ENCODE measurements around the gene UGT1A1.
"Not testable (repeated sequence)": the region's sequence is repeated elsewhere in the genome, so short reads cannot be mapped to it uniquely, and the experiment has no call there.

UGT1A1 gene

DNA sequence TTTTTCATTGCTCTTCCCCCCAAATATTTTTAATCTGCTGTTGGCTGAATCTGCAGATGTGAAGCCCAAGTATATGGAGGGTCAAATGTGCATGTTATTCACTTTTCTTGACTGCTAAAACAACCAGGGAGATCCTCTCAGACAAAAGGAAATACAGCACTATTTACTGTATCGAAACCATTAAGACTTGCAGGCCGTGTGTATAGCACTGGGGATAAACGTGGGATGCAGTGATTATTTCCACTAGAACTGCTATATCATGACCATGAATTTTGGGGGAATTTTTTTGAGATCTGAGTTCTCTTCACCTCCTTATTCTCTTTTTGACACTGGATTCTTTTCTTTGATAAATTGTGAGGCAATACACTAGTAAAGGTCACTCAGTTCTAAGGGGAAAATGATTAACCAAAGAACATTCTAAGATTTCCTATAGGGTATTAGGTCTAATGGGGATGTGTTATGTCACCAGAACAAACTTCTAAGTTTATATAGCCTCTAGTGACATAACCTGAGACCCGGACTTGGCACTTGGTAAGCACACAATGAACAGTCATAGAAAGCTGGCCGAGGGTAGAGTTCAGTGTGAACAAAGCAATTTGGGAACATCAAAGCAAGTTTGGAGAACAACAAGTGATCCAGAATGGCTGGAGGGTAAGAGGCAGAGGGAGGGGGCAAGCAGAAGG lies 14.9 kb upstream of the UGT1A1 start:
- no peaks in the 10 kb centered on the region for H3K36me3 ChIP-seq (ENCODE audit: control insufficient read depth, insufficient read depth, low read length, severe bottlenecking)
- peaks cover 10% of the 10 kb centered on the region for H3K27me3 ChIP-seq (replicated peaks; ENCODE audit: control insufficient read depth, insufficient read depth, low read length)
- no peak for DNase-seq (ENCODE audit: low read depth)
- H3K9ac ChIP-seq (ENCODE audit: low read length), result no peak overlapping the region
- no peak overlapping the region for H3K4me3 ChIP-seq (ENCODE audit: low read length)
- no peaks in the 10 kb centered on the region for H3K4me1 ChIP-seq (ENCODE audit: control insufficient read depth, insufficient read depth, low read length)
- H3K9me3 ChIP-seq (ENCODE audit: control insufficient read depth, low read length), result no peaks in the 10 kb centered on the region

DNA sequence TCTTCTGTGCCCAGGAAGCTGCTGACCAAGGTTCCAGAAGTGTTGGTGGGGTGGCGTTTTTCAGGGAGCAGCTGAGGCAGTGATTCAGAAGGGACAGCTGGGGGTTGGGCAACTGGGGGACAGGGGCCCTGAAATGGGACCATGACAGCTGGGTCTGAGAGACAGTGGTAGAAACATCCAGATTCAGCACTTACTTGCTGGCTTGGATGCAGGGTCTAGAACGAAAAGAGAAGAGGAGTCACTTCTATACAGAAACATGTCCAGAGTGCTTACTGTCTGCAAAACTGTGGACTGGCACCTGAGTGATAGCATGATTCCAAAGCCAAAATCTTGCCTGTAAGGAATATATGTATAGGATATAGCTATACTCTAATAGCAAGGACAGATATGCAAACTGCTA lies 14.2 kb upstream of the UGT1A1 start:
- not testable (repeated sequence) for H3K4me3 ChIP-seq (ENCODE audit: low read length); DNase-seq (ENCODE audit: low read depth); H3K36me3 ChIP-seq (ENCODE audit: control insufficient read depth, insufficient read depth, low read length, severe bottlenecking); H3K4me1 ChIP-seq (ENCODE audit: control insufficient read depth, insufficient read depth, low read length); H3K9me3 ChIP-seq (ENCODE audit: control insufficient read depth, low read length); H3K27me3 ChIP-seq (replicated peaks; ENCODE audit: control insufficient read depth, insufficient read depth, low read length); H3K9ac ChIP-seq (ENCODE audit: low read length)

- DNase-seq (ENCODE audit: low read depth), result no peak
- Histone ChIP-seq H3K9ac (ENCODE audit: low read length) (no peak overlapping the region), H3K4me3 (ENCODE audit: low read length) (no peak overlapping the region), H3K9me3 (ENCODE audit: control insufficient read depth, low read length) (peaks cover 4% of the 10 kb centered on the region), H3K27me3 (replicated peaks; ENCODE audit: control insufficient read depth, insufficient read depth, low read length) (peaks cover 7% of the 10 kb centered on the region), H3K4me1 (ENCODE audit: control insufficient read depth, insufficient read depth, low read length) (no peaks in the 10 kb centered on the region), H3K36me3 (ENCODE audit: control insufficient read depth, insufficient read depth, low read length, severe bottlenecking) (no peaks in the 10 kb centered on the region)
Measured at GRCh38 chr2:233746475-233747282, 13.4 kb upstream of the UGT1A1 start.

DNA sequence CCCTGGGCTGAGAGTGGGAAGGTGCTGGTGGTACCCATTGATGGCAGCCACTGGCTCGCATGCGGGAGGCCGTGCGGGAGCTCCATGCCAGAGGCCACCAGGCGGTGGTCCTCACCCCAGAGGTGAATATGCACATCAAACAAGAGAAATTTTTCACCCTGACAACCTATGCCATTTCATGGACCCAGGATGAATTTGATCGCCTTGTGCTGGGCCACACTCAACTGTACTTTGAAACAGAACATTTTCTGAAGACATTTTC lies 12.9 kb upstream of the UGT1A1 start:
- no peaks in the 10 kb centered on the region for H3K4me1 ChIP-seq (ENCODE audit: control insufficient read depth, insufficient read depth, low read length)
- no peaks in the 10 kb centered on the region for H3K36me3 ChIP-seq (ENCODE audit: control insufficient read depth, insufficient read depth, low read length, severe bottlenecking)
- H3K9ac ChIP-seq (ENCODE audit: low read length), result no peak overlapping the region
- H3K4me3 ChIP-seq (ENCODE audit: low read length), result no peak overlapping the region
- H3K27me3 ChIP-seq (replicated peaks; ENCODE audit: control insufficient read depth, insufficient read depth, low read length), result peaks cover 4% of the 10 kb centered on the region
- H3K9me3 ChIP-seq (ENCODE audit: control insufficient read depth, low read length), result peaks cover 4% of the 10 kb centered on the region
- no peak for DNase-seq (ENCODE audit: low read depth)

DNA sequence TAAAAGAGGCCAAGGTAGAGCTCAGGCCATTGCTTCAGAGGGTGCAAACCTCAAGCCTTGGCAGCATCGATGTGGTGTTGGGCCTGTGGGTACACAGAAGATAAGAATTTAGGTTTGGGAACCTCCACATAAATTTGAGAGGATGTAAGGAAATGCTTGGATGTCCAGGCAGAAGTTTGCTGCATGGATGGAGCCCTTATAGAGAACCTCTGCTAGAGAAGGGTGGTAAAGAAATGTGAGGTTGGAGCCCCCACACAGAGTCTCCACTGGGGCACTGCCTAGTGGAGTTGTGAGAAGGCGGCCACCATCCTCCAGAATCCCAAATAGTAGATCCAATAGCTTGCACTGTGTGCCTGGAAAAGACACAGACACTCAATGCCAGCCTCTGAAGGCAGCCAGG lies 9.4 kb upstream of the UGT1A1 start:
- not testable (repeated sequence) for H3K9me3 ChIP-seq (ENCODE audit: control insufficient read depth, low read length); H3K4me3 ChIP-seq (ENCODE audit: low read length); DNase-seq (ENCODE audit: low read depth); H3K36me3 ChIP-seq (ENCODE audit: control insufficient read depth, insufficient read depth, low read length, severe bottlenecking); H3K27me3 ChIP-seq (replicated peaks; ENCODE audit: control insufficient read depth, insufficient read depth, low read length); H3K4me1 ChIP-seq (ENCODE audit: control insufficient read depth, insufficient read depth, low read length); H3K9ac ChIP-seq (ENCODE audit: low read length)

DNA sequence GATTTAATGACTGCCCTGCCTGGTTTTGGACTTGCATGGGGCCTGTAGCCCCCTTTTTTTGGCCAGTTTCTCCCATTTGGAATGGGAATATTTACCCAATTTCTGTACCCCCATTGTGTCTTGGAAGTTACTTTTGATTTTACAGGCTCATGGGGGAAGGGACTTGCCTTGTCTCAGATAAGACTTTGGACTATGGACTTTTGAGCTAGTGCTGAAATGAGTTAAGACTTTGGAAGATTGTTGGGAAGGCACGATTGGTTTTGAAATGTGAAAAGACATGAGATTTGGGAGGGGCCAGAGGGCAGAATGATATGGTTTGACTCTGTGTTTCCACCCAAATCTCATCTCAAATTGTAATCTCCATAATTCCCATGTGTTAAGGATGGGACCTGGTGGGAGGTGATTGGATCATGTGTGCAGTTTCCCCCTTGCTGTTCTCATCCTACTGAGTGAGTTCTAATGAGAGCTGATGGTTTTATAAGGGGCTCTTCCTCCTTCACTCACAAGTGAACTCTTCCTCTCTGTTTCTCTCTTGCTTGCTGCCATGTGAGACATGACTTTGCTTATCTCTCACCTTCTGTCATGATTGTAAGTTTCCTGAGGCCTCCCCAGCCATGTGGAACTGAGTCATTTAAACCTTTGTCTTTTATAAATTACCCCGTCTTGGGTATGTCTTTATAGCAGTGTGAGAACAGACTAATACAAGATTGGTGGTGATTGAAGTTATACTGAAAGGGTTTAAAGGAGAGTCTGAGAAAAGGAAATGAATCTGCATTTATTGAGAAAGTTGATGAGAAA lies 8.7 kb upstream of the UGT1A1 start:
- H3K36me3 ChIP-seq (ENCODE audit: control insufficient read depth, insufficient read depth, low read length, severe bottlenecking); H3K4me1 ChIP-seq (ENCODE audit: control insufficient read depth, insufficient read depth, low read length); H3K4me3 ChIP-seq (ENCODE audit: low read length); H3K9me3 ChIP-seq (ENCODE audit: control insufficient read depth, low read length); DNase-seq (ENCODE audit: low read depth); H3K27me3 ChIP-seq (replicated peaks; ENCODE audit: control insufficient read depth, insufficient read depth, low read length); H3K9ac ChIP-seq (ENCODE audit: low read length): not testable (repeated sequence)

GRCh38 chr2:233754872-233755611 lies 5.0 kb upstream of the UGT1A1 start:
- H3K4me1 ChIP-seq (ENCODE audit: control insufficient read depth, insufficient read depth, low read length), result no peaks in the 10 kb centered on the region
- no peak overlapping the region for H3K4me3 ChIP-seq (ENCODE audit: low read length)
- no peak overlapping the region for H3K9ac ChIP-seq (ENCODE audit: low read length)
- peaks cover 8% of the 10 kb centered on the region for H3K9me3 ChIP-seq (ENCODE audit: control insufficient read depth, low read length)
- no peaks in the 10 kb centered on the region for H3K36me3 ChIP-seq (ENCODE audit: control insufficient read depth, insufficient read depth, low read length, severe bottlenecking)
- no peak for DNase-seq (ENCODE audit: low read depth)
- H3K27me3 ChIP-seq (replicated peaks; ENCODE audit: control insufficient read depth, insufficient read depth, low read length), result no peaks in the 10 kb centered on the region

- DNase-seq (ENCODE audit: low read depth), result no peak
- H3K4me1 ChIP-seq (ENCODE audit: control insufficient read depth, insufficient read depth, low read length), result peaks cover 7% of the 10 kb centered on the region
- no peaks in the 10 kb centered on the region for H3K36me3 ChIP-seq (ENCODE audit: control insufficient read depth, insufficient read depth, low read length, severe bottlenecking)
- H3K4me3 ChIP-seq (ENCODE audit: low read length), result no peak overlapping the region
- no peak overlapping the region for H3K9ac ChIP-seq (ENCODE audit: low read length)
- no peaks in the 10 kb centered on the region for H3K27me3 ChIP-seq (replicated peaks; ENCODE audit: control insufficient read depth, insufficient read depth, low read length)
- peaks cover 4% of the 10 kb centered on the region for H3K9me3 ChIP-seq (ENCODE audit: control insufficient read depth, low read length)
Measured at GRCh38 chr2:233756429-233757081, 3.5 kb upstream of the UGT1A1 start.

DNA sequence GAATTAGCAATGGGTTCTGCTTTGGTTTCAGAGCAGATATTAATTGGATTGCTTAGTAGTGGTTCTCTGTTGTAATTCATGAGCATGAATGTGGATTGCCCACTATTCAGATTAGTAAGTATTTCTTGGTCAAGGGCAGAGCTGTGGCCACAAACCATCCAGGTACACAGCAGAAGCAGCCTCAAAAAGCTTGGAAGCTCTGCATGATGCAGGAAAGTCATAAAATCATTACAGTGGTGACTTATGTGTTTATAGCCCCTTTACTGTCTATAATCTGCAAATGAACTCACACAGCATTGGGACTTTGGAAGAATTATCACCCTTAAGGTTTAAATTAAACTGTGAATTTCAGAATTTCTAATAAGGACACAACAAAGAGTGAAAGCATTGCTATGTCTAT lies 1.9 kb upstream of the UGT1A1 start:
- Histone ChIP-seq H3K4me3 (ENCODE audit: low read length) (no peak overlapping the region), H3K36me3 (ENCODE audit: control insufficient read depth, insufficient read depth, low read length, severe bottlenecking) (no peaks in the 10 kb centered on the region), H3K9me3 (ENCODE audit: control insufficient read depth, low read length) (peaks cover 4% of the 10 kb centered on the region), H3K9ac (ENCODE audit: low read length) (no peak overlapping the region), H3K27me3 (replicated peaks; ENCODE audit: control insufficient read depth, insufficient read depth, low read length) (no peaks in the 10 kb centered on the region), H3K4me1 (ENCODE audit: control insufficient read depth, insufficient read depth, low read length) (peaks cover 9% of the 10 kb centered on the region)
- DNase-seq (ENCODE audit: low read depth), result no peak

DNA sequence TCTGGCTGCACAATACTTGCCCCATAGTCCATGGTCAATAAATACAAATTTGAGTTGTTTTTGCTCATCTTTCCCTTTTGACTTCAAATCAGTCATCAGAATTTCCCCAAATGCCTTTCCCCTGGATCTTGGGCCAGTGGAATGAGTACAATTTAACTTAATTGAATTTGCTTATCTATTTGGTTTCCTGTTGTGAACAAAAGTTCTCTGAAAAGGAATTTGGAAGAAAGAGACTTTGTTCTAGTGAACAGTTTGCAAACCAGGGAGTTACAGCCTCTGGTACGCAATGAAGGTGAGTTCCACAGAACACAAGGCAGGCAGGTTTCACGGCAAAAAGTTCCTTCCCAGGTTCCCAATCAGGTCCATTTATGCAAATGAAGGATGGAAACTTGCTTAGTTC lies 1.2 kb upstream of the UGT1A1 start:
- no peak overlapping the region for H3K9ac ChIP-seq (ENCODE audit: low read length)
- peak; percentile 30 for DNase-seq (ENCODE audit: low read depth)
- H3K4me3 ChIP-seq (ENCODE audit: low read length), result no peak overlapping the region
- H3K4me1 ChIP-seq (ENCODE audit: control insufficient read depth, insufficient read depth, low read length), result peaks cover 9% of the 10 kb centered on the region
- H3K9me3 ChIP-seq (ENCODE audit: control insufficient read depth, low read length), result no peaks in the 10 kb centered on the region
- H3K36me3 ChIP-seq (ENCODE audit: control insufficient read depth, insufficient read depth, low read length, severe bottlenecking), result no peaks in the 10 kb centered on the region
- H3K27me3 ChIP-seq (replicated peaks; ENCODE audit: control insufficient read depth, insufficient read depth, low read length), result no peaks in the 10 kb centered on the region

All from adipocyte (in vitro differentiated cells).